Hippocampal formation (tissue), 2 donors: ENCODE measurements around the gene SCLT1.

ENCODE experiments used
- DNase-seq, 2 donors: peaks; one replicate each; lab custom pipeline; 2025; lab: John Stamatoyannopoulos, UW

The SCLT1 gene

GRCh38 chr4:128841402-128841801 is 251.9 kb downstream of the SCLT1 start:
- no peak for DNase-seq

- DNase-seq: no peak
These were observed 252.5 kb downstream of the SCLT1 start for GRCh38 chr4:128840711-128841318.

GRCh38 chr4:128837679-128838078 is 255.7 kb downstream of the SCLT1 start:
- no peak for DNase-seq

- DNase-seq: no peak
These were observed 256.1 kb downstream of the SCLT1 start for GRCh38 chr4:128837198-128837597.

GRCh38 chr4:128835498-128836222 is 257.7 kb downstream of the SCLT1 start:
- DNase-seq: peak in 1 of 2 donors; percentile 7
